SKM-1 treated with dmso at 0.1 percent for 144 hours (cell line): ENCODE results near the gene MAP3K21.
A peak's percentile ranks its signal among the peaks of the same experiment; 100 is the strongest.

ENCODE experiments used
- DNase-seq: peaks from one replicate; lab custom pipeline; 2025; ENCODE audit not compliant: unreplicated experiment; lab: John Stamatoyannopoulos, UW

Gene MAP3K21

GRCh38 chr1:233327651-233328141, at the start of gene MAP3K21:
MAP3K21 (plus strand) TSS chr1:233327724; CDS start chr1:233328029, 305 bp downstream.
- DNase-seq: no peak

DNA sequence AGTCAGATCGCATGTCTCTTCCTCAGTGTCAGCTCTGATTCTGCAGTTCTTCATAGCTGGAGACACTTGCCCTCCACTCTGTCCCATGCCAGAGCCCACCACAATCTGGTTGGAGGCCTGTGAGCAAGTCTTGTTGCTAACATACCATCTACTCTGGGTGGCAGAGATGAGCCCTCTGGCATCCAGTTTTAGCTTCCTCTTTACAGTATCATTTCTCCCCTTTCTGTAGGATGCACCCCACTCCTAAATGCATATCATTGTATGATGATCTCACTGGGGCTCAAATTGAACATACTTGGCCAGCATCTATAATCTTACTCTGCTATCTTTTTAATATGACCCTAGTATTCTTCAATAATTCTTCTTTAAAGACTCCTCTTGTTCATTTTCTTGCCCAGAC, 48.9 kb upstream of the MAP3K21 start:
- DNase-seq: no peak

GRCh38 chr1:233279971-233280370, 47.6 kb upstream of the MAP3K21 start:
- DNase-seq: no peak

- DNase-seq: peak; percentile 42
These were observed 45.6 kb upstream of the MAP3K21 start for GRCh38 chr1:233281711-233282581.

DNA sequence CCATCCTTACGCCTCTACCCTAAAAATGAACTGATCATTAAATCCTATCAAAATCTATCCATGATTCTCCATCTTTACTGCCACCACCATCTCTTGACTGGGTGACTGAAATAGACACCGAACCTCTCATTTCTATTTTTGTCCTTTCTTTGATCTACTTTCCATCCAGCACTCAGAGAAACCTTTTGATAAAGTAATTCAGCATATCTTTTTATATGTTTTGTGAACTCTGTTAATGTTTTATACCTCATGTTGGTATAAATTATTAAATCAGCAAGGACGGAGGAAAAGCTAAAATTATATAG, 45.0 kb upstream of the MAP3K21 start:
- DNase-seq: no peak

- no peak for DNase-seq
These were observed 37.8 kb upstream of the MAP3K21 start for GRCh38 chr1:233289676-233290075.

DNA sequence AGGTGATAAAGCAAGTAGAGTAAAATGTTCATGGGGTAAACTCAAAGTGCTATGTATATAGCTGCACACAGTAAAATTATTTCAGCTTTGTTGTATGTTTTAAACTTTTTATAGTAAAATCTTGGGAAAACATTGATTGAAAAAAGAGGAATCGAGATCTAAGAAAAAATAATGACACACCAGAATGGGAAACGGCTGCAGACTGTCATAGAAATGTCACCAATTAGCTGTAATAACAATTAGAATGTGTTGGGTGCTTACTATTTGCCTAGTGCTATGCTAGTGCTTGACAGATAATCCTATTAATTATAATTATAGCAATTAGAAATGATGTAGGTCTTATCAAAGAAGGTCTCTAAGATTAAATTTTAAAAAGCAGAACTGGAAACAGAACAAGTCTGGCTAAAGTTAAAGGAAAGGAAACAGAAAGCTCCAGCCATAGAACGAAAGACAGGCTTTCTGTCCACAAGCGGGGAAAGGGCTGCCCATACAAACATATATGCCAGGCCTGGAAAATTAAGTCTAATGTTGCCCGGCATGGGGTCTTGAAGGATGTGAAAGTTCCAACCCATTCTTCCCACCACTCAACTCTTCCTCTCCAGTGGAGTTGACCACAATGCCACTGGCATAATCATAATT, 37.0 kb upstream of the MAP3K21 start:
- DNase-seq: no peak

- no peak for DNase-seq
These were observed 33.7 kb upstream of the MAP3K21 start for GRCh38 chr1:233293556-233294446.

- peak; percentile 53 for DNase-seq
These were observed 32.6 kb upstream of the MAP3K21 start for GRCh38 chr1:233294913-233295236.

GRCh38 chr1:233295237-233295974, 32.1 kb upstream of the MAP3K21 start, which contains the start of gene PCNX2:
PCNX2 (minus strand) TSS chr1:233295725; CDS start chr1:233295478, 247 bp downstream.
- DNase-seq: peak; percentile 68

DNA sequence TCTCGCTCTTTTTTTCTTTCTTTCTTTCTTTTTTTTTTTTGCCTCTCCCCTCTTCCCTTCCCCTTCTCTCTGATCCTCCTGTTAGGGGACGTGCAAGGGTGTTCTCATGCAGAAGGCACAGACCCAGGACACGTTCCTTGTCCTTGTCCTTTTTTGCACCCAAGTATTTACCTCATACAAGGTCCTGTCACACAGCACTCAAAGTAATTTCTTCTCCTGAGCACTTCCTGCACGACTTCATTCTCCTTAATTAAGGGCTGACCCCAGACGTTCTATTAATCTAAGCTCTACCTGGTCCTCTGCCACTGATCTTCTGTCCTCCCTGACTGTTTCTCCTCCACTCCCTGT, 31.6 kb upstream of the MAP3K21 start:
- DNase-seq: no peak

GRCh38 chr1:233299450-233299849, 28.1 kb upstream of the MAP3K21 start:
- no peak for DNase-seq

- no peak for DNase-seq
These were observed 27.2 kb upstream of the MAP3K21 start for GRCh38 chr1:233300326-233300725.

GRCh38 chr1:233304489-233305102, 22.9 kb upstream of the MAP3K21 start:
- DNase-seq: peak; percentile 72

GRCh38 chr1:233313434-233314155, 13.9 kb upstream of the MAP3K21 start:
- no peak for DNase-seq

DNA sequence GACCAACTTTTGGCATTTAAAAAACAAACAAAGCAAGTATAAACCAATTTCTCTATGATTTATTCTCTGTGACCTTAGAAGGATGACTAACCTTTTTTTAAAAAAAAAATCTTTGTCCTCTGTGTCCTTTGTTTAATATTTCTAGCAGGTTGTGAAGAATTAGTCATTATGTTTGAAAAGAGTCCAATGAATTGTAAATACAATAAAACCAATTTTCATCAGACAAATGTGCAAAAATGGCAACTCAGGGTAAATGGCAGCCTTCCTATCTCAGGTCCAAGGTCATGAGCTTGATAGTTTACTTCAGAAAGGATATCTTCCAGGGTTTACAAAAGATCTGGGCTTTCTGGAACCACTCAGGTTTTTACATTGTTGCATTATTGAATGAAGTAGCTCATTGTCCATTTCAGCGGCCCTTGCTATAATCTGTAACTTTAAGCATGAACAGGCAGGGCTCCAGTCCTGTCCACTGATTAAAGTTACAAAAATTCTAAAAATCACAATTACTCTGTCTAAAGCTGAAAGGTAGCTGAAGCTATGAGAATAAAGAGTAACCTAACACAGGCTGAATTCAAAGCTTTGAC, 11.7 kb upstream of the MAP3K21 start:
- DNase-seq: no peak

- DNase-seq: no peak
These were observed 11.1 kb upstream of the MAP3K21 start for GRCh38 chr1:233316473-233316872.

GRCh38 chr1:233319272-233319671, 8.3 kb upstream of the MAP3K21 start:
- no peak for DNase-seq

- DNase-seq: no peak
These were observed 7.5 kb upstream of the MAP3K21 start for GRCh38 chr1:233320023-233320422.
